Stimulated activated CD4-positive, alpha-beta T cell treated with anti-CD3 and anti-CD28 coated beads, Interleukin-15, amount 100 ng/mL, for 24 hours (primary cell): ENCODE results near the gene NECAB2.
"Not testable (repeated sequence)": the region's sequence is repeated elsewhere in the genome, so short reads cannot be mapped to it uniquely, and the experiment has no call there.

Source experiments
- DNase-seq: peaks from one replicate; pipeline ENCODE4 v3.0.0-alpha.2; 2020

NECAB2 gene

GRCh38 chr16:83936581-83937165 lies 31.4 kb upstream of the NECAB2 start:
- DNase-seq = no peak

- no peak for DNase-seq
These were observed 30.8 kb upstream of the NECAB2 start for GRCh38 chr16:83937267-83937666.

- no peak for DNase-seq
These were observed 29.8 kb upstream of the NECAB2 start for GRCh38 chr16:83937922-83938885.

GRCh38 chr16:83939266-83939855 lies 28.7 kb upstream of the NECAB2 start:
- no peak for DNase-seq

- DNase-seq = no peak
These were observed 27.9 kb upstream of the NECAB2 start for GRCh38 chr16:83940119-83940518.

GRCh38 chr16:83940630-83941378 lies 27.2 kb upstream of the NECAB2 start:
- no peak for DNase-seq

GRCh38 chr16:83941546-83941945 lies 26.5 kb upstream of the NECAB2 start:
- not testable (repeated sequence) for DNase-seq

- no peak for DNase-seq
These were observed 26.0 kb upstream of the NECAB2 start for GRCh38 chr16:83942074-83942473.

GRCh38 chr16:83942815-83943515 lies 25.1 kb upstream of the NECAB2 start:
- DNase-seq = no peak

- no peak for DNase-seq
These were observed 24.5 kb upstream of the NECAB2 start for GRCh38 chr16:83943516-83944050.

GRCh38 chr16:83945587-83945986 lies 22.5 kb upstream of the NECAB2 start:
- DNase-seq = no peak

GRCh38 chr16:83946154-83946780 lies 21.8 kb upstream of the NECAB2 start:
- DNase-seq = no peak

GRCh38 chr16:83946781-83947566 lies 21.1 kb upstream of the NECAB2 start:
- no peak for DNase-seq

- no peak for DNase-seq
These were observed 20.3 kb upstream of the NECAB2 start for GRCh38 chr16:83947642-83948234.

GRCh38 chr16:83948914-83949723 lies 18.9 kb upstream of the NECAB2 start:
- DNase-seq = no peak

- no peak for DNase-seq
These were observed 18.4 kb upstream of the NECAB2 start for GRCh38 chr16:83949724-83950001.

- DNase-seq = not testable (repeated sequence)
These were observed 17.1 kb upstream of the NECAB2 start for GRCh38 chr16:83950862-83951399.

GRCh38 chr16:83951544-83951943 lies 16.5 kb upstream of the NECAB2 start:
- DNase-seq = no peak

GRCh38 chr16:83952587-83952939 lies 15.5 kb upstream of the NECAB2 start:
- no peak for DNase-seq
